Right lobe of liver (tissue), 6 donors: Measurements from ENCODE around the gene CD2BP2. TPM values are rescaled to one million over a fixed set of nuclear protein-coding genes. Genes with fewer than 3 reads are reported as not detected.

Source experiments
- ATAC-seq, 4 donors: fragments of 200-7000 bp; cut with Tn5 transposase; one replicate each; pipeline ENCODE4 v1.9.1; 2020; ENCODE audit warnings: mild to moderate bottlenecking in 4 of 4, moderate library complexity in 4 of 4
- DNase-seq, 3 donors: peaks; one replicate each; pipeline ENCODE4 v3.0.0-alpha.2; 2020
- H3K27ac ChIP-seq, 3 donors: fragments of 200-600 bp; one replicate each; pipeline ENCODE4 v1.8.0; 2022
- H3K27me3 ChIP-seq, 2 donors: fragments of 200-600 bp; one replicate each; pipeline ENCODE4 v1.8.0; 2022
- H3K36me3 ChIP-seq, 4 donors: fragments of 200-600 bp; sonication (generic) in 1 of 4; one replicate each; pipeline versions ENCODE4 v1.5.1 to v1.8.0; 2017 to 2022; ENCODE audit warnings: control low read depth in 1 of 4
- H3K4me1 ChIP-seq, 4 donors: fragments of 200-600 bp; sonication (generic) in 1 of 4; one replicate each; pipeline versions ENCODE4 v1.5.1 to v1.8.0; 2017 to 2022; ENCODE audit warnings: control low read depth in 1 of 4
- H3K4me3 ChIP-seq, 3 donors: fragments of 200-600 bp; one replicate each; pipeline ENCODE4 v1.8.0; 2022
- H3K9me3 ChIP-seq, 4 donors: fragments of 200-600 bp; sonication (generic) in 1 of 4; one replicate each; pipeline versions ENCODE4 v1.5.1 to v1.8.0; 2017 to 2022; ENCODE audit warnings: control low read depth in 1 of 4
- POLR2A ChIP-seq: fragments of 450-650 bp; IDR thresholded peaks from one replicate; pipeline ENCODE4 v1.6.1; 2017; ENCODE audit warnings: antibody characterized with exemption, mild to moderate bottlenecking
- WGBS: methylation state at CpG from one replicate; pipeline ENCODE4 v1.1.6; 2018; ENCODE audit warnings: low coverage, low lambda C conversion rate; ENCODE audit not compliant: insufficient coverage; ENCODE audit errors: missing lambda C conversion rate; 5-methylcytosine and 5-hydroxymethylcytosine counted together
- intact Hi-C, 2 donors: fragments of 100-400 bp; cut with DNase I; formaldehyde crosslinking; loops; one replicate each; pipeline versions ENCODE4 v1.11.2 to v1.14.1; 2022
- total RNA-seq, 6 experiments: library from RNA; depleted of rRNA in 2 of 6; stranded (reverse); fragments of >200 nt in 2 of 6; fragmentation: NEBNext Ultra II Directional in 3 of 6; extraction: Animal tissue kit (Norgen Biotek cat#: 25700) in 3 of 6; gene quantifications; one replicate each; pipeline versions ENCODE4 v1.1.0 to v1.2.4, GENCODE V29; 2016 to 2023
- TF ChIP-seq, protein P1 (sequence below), 4 donors: fragments of 200-600 bp in 3 of 4; fragments of 450-650 bp in 1 of 4; IDR thresholded peaks; one replicate each; pipeline versions ENCODE4 v1.5.1 to v1.8.0; 2016 to 2022; ENCODE audit warnings: antibody characterized with exemption in 4 of 4, mild to moderate bottlenecking in 2 of 4
- donor health status: DM: no; HTN: yes; CAD: no.
- donor health status: DM: no; HTN: no; CAD: no.
- donor health status: DM: no; HTN: no; CAD: no.
- donor health status: DM: no; HTN: yes; CAD: no.
- donor health status: DM: no; HTN: yes; CAD: no.

CD2BP2 gene
- total RNA-seq, 6 experiments from 2014 or later = 14.8 to 23.8 (median 18.2) TPM

GRCh38 chr16:30366511-30366910 is 11.4 kb upstream of the CD2BP2 start:
- intact Hi-C loops = no loop called here

DNA sequence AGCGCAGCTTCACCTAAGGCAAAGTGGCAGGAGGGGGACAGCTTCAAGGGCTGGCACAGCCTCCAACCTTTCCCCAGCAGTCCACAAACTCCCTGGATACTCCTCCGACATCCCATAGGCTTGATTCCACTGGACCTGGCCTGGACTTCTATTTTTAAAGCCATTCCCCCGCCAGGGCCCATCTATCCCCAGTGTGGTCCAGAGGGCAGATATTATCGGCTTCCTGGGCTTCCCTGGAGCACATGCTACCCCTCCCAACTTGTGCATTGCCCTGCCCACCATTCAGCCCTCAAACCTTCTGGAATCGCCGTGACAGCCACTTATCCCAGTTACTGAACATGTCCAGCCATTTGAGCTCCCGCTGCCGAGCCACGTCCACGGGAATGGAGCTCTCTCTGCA is 10.1 kb upstream of the CD2BP2 start:
- Histone ChIP-seq H3K4me3 (no peak overlapping the region), H3K9me3 (no peaks in the 10 kb centered on the region), H3K36me3 (peaks cover 0 to 29% (median 8%) of the 10 kb centered on the region in 4 donors), H3K27ac (no peak overlapping the region), H3K4me1 (peaks cover 0 to 25% (median 7%) of the 10 kb centered on the region in 4 donors), H3K27me3 (no peaks in the 10 kb centered on the region)
- ATAC-seq (no peak), DNase-seq (no peak)
- TF ChIP-seq, protein P1, sequence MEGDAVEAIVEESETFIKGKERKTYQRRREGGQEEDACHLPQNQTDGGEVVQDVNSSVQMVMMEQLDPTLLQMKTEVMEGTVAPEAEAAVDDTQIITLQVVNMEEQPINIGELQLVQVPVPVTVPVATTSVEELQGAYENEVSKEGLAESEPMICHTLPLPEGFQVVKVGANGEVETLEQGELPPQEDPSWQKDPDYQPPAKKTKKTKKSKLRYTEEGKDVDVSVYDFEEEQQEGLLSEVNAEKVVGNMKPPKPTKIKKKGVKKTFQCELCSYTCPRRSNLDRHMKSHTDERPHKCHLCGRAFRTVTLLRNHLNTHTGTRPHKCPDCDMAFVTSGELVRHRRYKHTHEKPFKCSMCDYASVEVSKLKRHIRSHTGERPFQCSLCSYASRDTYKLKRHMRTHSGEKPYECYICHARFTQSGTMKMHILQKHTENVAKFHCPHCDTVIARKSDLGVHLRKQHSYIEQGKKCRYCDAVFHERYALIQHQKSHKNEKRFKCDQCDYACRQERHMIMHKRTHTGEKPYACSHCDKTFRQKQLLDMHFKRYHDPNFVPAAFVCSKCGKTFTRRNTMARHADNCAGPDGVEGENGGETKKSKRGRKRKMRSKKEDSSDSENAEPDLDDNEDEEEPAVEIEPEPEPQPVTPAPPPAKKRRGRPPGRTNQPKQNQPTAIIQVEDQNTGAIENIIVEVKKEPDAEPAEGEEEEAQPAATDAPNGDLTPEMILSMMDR (IDR thresholded peaks at IDR 0.05) = no peak
- TF ChIP-seq POLR2A = no peak
- WGBS = 74% methylated on average over 3 of the region's 10 CpGs
- intact Hi-C loops = no loop called here

More at GRCh38 chr16:30366511-30366910, 11.4 kb upstream of the CD2BP2 start:
- Histone ChIP-seq H3K4me1 (peaks cover 0 to 29% (median 7%) of the 10 kb centered on the region in 4 donors), H3K27me3 (no peaks in the 10 kb centered on the region), H3K9me3 (no peaks in the 10 kb centered on the region), H3K4me3 (no peak overlapping the region), H3K36me3 (peaks cover 0 to 29% (median 8%) of the 10 kb centered on the region in 4 donors), H3K27ac (no peak overlapping the region)
- WGBS = 89% methylated on average over 4 of the region's 4 CpGs
- TF ChIP-seq POLR2A = no peak
- TF ChIP-seq, protein P1 (IDR thresholded peaks at IDR 0.05) = no peak
- DNase-seq (no peak), ATAC-seq (no peak)

GRCh38 chr16:30361180-30361579 is 6.1 kb upstream of the CD2BP2 start:
- Histone ChIP-seq H3K27me3 (no peaks in the 10 kb centered on the region), H3K27ac (no peak overlapping the region), H3K4me1 (peaks cover 0 to 15% (median 2%) of the 10 kb centered on the region in 4 donors), H3K9me3 (no peaks in the 10 kb centered on the region), H3K36me3 (peaks cover 0 to 44% (median 14%) of the 10 kb centered on the region in 4 donors), H3K4me3 (no peak overlapping the region)
- no peak for TF ChIP-seq POLR2A
- TF ChIP-seq, protein P1 (IDR thresholded peaks at IDR 0.05) = no peak
- WGBS = 87% methylated on average over 7 of the region's 7 CpGs
- intact Hi-C loops = no loop called here
- DNase-seq (no peak), ATAC-seq (no peak)

DNA sequence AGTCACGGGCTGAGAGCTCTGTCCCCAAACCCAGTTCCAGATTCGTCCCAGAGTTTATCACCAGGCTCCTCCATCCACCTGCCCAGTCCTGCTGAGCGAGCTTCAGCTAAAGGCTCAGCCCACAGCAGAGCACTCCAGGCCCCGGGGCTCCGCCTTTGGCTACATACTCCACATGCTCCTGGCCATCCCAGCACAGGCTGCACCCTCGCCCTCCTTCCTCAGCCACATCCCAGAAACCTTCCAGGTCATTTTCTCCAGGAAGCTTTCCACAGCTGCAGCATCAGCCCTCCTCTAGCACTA is 4.7 kb upstream of the CD2BP2 start:
- WGBS = 100% methylated on average over 3 of the region's 6 CpGs
- Histone ChIP-seq H3K4me1 (peaks cover 0 to 20% (median 6%) of the 10 kb centered on the region in 4 donors), H3K27me3 (no peaks in the 10 kb centered on the region), H3K27ac (no peak overlapping the region), H3K36me3 (peaks cover 0 to 32% (median 8%) of the 10 kb centered on the region in 4 donors), H3K4me3 (no peak overlapping the region), H3K9me3 (no peaks in the 10 kb centered on the region)
- no peak for TF ChIP-seq POLR2A
- TF ChIP-seq, protein P1 (IDR thresholded peaks at IDR 0.05) = no peak
- intact Hi-C loops = no loop called here
- no peak for ATAC-seq
- DNase-seq = no peak
